ENCODE measurements around the gene WWP2. TPM values are rescaled to one million over a fixed set of nuclear protein-coding genes. Genes with fewer than 3 reads are reported as not detected.

The WWP2 gene
- total and polyA plus RNA-seq, 4 donors = 26.1 to 86.6 (median 43.4) TPM

- peaks cover 0 to 2% (median 0%) of the 10 kb centered on the region in 5 donors for H3K4me1 ChIP-seq (ENCODE audit: control insufficient read depth in 5 of 5, insufficient read depth in 5 of 5, low read length in 5 of 5)
- DNase-seq (no peak), ATAC-seq (ENCODE audit: insufficient read depth, low FRiP score) (no peak)
- TF ChIP-seq, protein P1, sequence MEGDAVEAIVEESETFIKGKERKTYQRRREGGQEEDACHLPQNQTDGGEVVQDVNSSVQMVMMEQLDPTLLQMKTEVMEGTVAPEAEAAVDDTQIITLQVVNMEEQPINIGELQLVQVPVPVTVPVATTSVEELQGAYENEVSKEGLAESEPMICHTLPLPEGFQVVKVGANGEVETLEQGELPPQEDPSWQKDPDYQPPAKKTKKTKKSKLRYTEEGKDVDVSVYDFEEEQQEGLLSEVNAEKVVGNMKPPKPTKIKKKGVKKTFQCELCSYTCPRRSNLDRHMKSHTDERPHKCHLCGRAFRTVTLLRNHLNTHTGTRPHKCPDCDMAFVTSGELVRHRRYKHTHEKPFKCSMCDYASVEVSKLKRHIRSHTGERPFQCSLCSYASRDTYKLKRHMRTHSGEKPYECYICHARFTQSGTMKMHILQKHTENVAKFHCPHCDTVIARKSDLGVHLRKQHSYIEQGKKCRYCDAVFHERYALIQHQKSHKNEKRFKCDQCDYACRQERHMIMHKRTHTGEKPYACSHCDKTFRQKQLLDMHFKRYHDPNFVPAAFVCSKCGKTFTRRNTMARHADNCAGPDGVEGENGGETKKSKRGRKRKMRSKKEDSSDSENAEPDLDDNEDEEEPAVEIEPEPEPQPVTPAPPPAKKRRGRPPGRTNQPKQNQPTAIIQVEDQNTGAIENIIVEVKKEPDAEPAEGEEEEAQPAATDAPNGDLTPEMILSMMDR (IDR thresholded peaks at IDR 0.05; ENCODE audit: control extremely low read depth, extremely low read depth) = no peak
- H3K4me3 ChIP-seq = no peak overlapping the region
- no peak overlapping the region for H3K27ac ChIP-seq (ENCODE audit: low read depth in 1 of 2, low read length in 1 of 2)
- H3K9ac ChIP-seq (ENCODE audit: insufficient read depth in 1 of 2, low read length in 2 of 2) = no peak overlapping the region
- 95 to 97% methylated on average over 6 of the region's 6 CpGs for WGBS, 2 donors
- no peaks in the 10 kb centered on the region for H3K9me3 ChIP-seq (ENCODE audit: control insufficient read depth in 4 of 4, insufficient read depth in 3 of 4, low read length in 3 of 4)
- H3K27me3 ChIP-seq (ENCODE audit: control insufficient read depth in 3 of 3, insufficient read depth in 3 of 3, low read length in 2 of 3) = no peaks in the 10 kb centered on the region
- H3K36me3 ChIP-seq (ENCODE audit: control insufficient read depth in 4 of 4, insufficient read depth in 4 of 4, low read length in 4 of 4) = no peaks in the 10 kb centered on the region
Measured at GRCh38 chr16:69732101-69732500, 30.0 kb upstream of the WWP2 start.

DNA sequence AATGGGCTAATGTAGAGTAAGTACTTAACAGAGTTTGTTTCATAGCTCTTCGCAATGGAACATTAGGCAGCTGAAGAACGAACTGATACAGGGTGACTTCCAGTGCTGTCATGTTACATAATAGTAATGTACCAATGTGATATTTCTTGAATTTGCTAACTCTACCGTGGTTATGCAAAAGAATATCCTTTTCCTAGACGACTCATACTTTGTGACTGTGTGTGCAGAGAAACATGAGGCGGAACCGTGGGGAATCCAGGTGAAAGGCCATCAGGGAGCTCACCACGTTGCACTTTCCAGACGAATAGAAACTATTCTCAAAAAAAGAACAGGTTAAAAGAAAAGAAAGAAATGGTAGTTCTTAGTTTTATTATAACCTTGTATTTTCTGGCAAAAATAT, 20.6 kb upstream of the WWP2 start:
- Histone ChIP-seq H3K27me3 (ENCODE audit: control insufficient read depth in 3 of 3, insufficient read depth in 3 of 3, low read length in 2 of 3) (no peaks in the 10 kb centered on the region), H3K9me3 (ENCODE audit: control insufficient read depth in 4 of 4, insufficient read depth in 3 of 4, low read length in 3 of 4) (no peaks in the 10 kb centered on the region), H3K9ac (ENCODE audit: insufficient read depth in 1 of 2, low read length in 2 of 2) (no peak overlapping the region), H3K4me1 (ENCODE audit: control insufficient read depth in 5 of 5, insufficient read depth in 5 of 5, low read length in 5 of 5) (peaks cover 0 to 2% (median 0%) of the 10 kb centered on the region in 5 donors), H3K27ac (ENCODE audit: low read depth in 1 of 2, low read length in 1 of 2) (no peak overlapping the region), H3K36me3 (ENCODE audit: control insufficient read depth in 4 of 4, insufficient read depth in 4 of 4, low read length in 4 of 4) (peaks cover 20 to 39% (median 38%) of the 10 kb centered on the region in 4 donors), H3K4me3 (no peak overlapping the region)
- WGBS, 2 donors = 42 to 70% methylated on average over 8 of the region's 8 CpGs
- ATAC-seq (ENCODE audit: insufficient read depth, low FRiP score) (no peak), DNase-seq (no peak)
- TF ChIP-seq, protein P1 (IDR thresholded peaks at IDR 0.05; ENCODE audit: control extremely low read depth, extremely low read depth) = no peak

DNA sequence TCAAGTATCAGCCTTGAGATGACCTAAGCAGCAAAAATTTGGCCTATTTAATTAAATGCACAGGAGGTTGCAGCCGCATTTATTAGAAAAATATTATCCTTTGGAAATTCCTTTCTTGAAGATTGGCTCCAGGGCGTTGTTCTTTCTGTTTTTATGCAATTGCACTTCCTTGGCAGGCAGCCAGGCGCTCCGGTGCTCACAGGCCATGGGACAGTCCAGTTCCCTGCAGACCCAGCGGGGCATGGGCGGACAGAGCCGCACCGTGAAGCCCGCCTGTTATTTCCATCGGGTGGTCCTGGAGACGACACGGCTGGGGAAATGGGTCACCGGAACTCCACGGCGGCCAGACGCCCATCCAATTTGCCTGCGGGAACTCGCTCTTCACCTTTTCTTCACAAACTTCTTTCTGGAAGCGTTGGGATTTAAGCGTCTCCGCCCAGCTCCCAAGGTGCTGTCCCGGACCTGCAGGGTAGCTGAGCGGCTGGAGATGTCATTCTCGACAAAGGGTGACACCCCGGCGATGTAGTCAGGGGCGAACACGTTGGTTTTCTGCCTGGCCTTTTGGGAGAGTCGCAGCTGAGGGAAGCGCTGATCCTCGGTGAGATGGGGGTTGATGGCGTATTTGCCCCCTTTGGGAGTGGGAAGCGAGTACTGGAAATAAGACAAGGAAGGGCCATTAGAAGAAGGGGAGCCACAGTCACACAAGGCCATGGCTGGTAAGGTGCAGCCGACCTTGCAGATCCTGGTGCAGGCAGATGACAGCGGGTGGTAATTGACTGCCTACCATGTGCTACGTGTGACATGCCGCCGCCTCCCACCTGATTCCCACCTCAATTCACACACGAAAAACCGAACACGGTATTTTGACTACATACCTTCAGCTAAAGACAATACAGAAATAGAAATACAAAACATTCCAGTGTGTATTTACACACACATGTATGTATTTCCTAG, 19.9 kb upstream of the WWP2 start:
- Histone ChIP-seq H3K4me1 (ENCODE audit: control insufficient read depth in 5 of 5, insufficient read depth in 5 of 5, low read length in 5 of 5) (peaks cover 0 to 2% (median 0%) of the 10 kb centered on the region in 5 donors), H3K4me3 (no peak overlapping the region), H3K9me3 (ENCODE audit: control insufficient read depth in 4 of 4, insufficient read depth in 3 of 4, low read length in 3 of 4) (no peaks in the 10 kb centered on the region), H3K36me3 (ENCODE audit: control insufficient read depth in 4 of 4, insufficient read depth in 4 of 4, low read length in 4 of 4) (peaks cover 22 to 39% (median 39%) of the 10 kb centered on the region in 4 donors), H3K27ac (ENCODE audit: low read depth in 1 of 2, low read length in 1 of 2) (no peak overlapping the region), H3K9ac (ENCODE audit: insufficient read depth in 1 of 2, low read length in 2 of 2) (no peak overlapping the region), H3K27me3 (ENCODE audit: control insufficient read depth in 3 of 3, insufficient read depth in 3 of 3, low read length in 2 of 3) (no peaks in the 10 kb centered on the region)
- TF ChIP-seq, protein P1 (IDR thresholded peaks at IDR 0.05; ENCODE audit: control extremely low read depth, extremely low read depth) = no peak
- peak in 2 of 3 donors; percentile 22 to 46 for DNase-seq
- WGBS, 2 donors = 80 to 81% methylated on average over 41 of the region's 41 CpGs
- ATAC-seq (ENCODE audit: insufficient read depth, low FRiP score) = no peak
